Hepatocyte (in vitro differentiated cells): ENCODE results near the gene FN1.

Experiments used
- EZH2 ChIP-seq: fragments of 200-600 bp; sonication (generic); IDR thresholded peaks from 2 replicates; pipeline ENCODE4 v1.6.1; 2016; ENCODE audit warnings: antibody characterized with exemption, mild to moderate bottlenecking, borderline replicate concordance
- EZH2phosphoT487 ChIP-seq: fragments of 200-600 bp; sonication (generic); IDR thresholded peaks from one replicate; pipeline ENCODE4 v1.6.1; 2018; ENCODE audit warnings: antibody characterized with exemption, mild to moderate bottlenecking, low read depth, moderate library complexity; ENCODE audit not compliant: unreplicated experiment, severe bottlenecking
- TF ChIP-seq, protein P1 (sequence below): fragments of 200-600 bp; sonication (generic); IDR thresholded peaks from 2 replicates; pipeline ENCODE4 v1.5.1; 2016; ENCODE audit warnings: antibody characterized with exemption, mild to moderate bottlenecking; ENCODE audit not compliant: poor library complexity

DNA sequence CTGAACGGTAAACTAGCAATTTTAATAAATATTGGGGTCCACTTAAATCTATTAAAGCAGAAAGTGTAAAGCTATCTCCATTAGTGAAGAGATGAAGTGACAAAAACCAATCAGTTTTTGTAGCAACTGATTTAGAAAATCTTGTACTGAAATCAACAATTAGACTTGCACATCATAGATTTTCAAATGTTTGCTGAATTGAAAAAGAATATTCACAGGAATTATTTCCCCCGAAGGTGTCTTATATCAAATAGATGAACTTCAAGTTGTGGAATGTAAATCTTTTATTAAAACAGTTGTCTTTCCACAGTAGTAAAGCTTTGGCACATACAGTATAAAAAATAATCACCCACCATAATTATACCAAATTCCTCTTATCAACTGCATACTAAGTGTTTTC, 75.3 kb downstream of the FN1 start:
- TF ChIP-seq, protein P1, sequence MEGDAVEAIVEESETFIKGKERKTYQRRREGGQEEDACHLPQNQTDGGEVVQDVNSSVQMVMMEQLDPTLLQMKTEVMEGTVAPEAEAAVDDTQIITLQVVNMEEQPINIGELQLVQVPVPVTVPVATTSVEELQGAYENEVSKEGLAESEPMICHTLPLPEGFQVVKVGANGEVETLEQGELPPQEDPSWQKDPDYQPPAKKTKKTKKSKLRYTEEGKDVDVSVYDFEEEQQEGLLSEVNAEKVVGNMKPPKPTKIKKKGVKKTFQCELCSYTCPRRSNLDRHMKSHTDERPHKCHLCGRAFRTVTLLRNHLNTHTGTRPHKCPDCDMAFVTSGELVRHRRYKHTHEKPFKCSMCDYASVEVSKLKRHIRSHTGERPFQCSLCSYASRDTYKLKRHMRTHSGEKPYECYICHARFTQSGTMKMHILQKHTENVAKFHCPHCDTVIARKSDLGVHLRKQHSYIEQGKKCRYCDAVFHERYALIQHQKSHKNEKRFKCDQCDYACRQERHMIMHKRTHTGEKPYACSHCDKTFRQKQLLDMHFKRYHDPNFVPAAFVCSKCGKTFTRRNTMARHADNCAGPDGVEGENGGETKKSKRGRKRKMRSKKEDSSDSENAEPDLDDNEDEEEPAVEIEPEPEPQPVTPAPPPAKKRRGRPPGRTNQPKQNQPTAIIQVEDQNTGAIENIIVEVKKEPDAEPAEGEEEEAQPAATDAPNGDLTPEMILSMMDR = no peak
- TF ChIP-seq EZH2 (no peak), EZH2phosphoT487 (no peak)
